GM12873 (cell line): Measurements from ENCODE around the gene SLC35C1.

Experiments
- CTCF ChIP-seq: IDR thresholded peaks from 2 replicates; pipeline ENCODE4 v1.5.1; 2012; ENCODE audit warnings: low read depth, mild to moderate bottlenecking, moderate library complexity, low read length, control low read depth; ENCODE audit not compliant: insufficient read depth; ENCODE audit errors: missing control alignments

The SLC35C1 gene

GRCh38 chr11:45815747-45816146, 10.8 kb downstream of the SLC35C1 start:
- no peak for TF ChIP-seq CTCF

- TF ChIP-seq CTCF = no peak
Observed at GRCh38 chr11:45816614-45817013, 11.7 kb downstream of the SLC35C1 start.

- TF ChIP-seq CTCF = no peak
Observed at GRCh38 chr11:45817191-45817590, 12.2 kb downstream of the SLC35C1 start.

GRCh38 chr11:45818961-45819605, 14.1 kb downstream of the SLC35C1 start:
- TF ChIP-seq CTCF = no peak

GRCh38 chr11:45820211-45820857, 15.4 kb downstream of the SLC35C1 start:
- TF ChIP-seq CTCF = no peak

- TF ChIP-seq CTCF = no peak
Observed at GRCh38 chr11:45827123-45827522, 22.2 kb downstream of the SLC35C1 start.

GRCh38 chr11:45828996-45829395, 24.0 kb downstream of the SLC35C1 start:
- no peak for TF ChIP-seq CTCF
